HepG2 (cell line): ENCODE measurements around the gene DCTN1. TPM values are rescaled to one million over a fixed set of nuclear protein-coding genes. Genes with fewer than 3 reads are reported as not detected.

Experiments used
- AHR ChIP-seq: IDR thresholded peaks from 2 replicates; pipeline ENCODE4 v1.6.1; 2018; ENCODE audit warnings: missing genetic modification reagents, missing compliant biosample characterization
- CBX2 ChIP-seq, 2 experiments: fragments of 200-600 bp in 1 of 2; sonication (generic); formaldehyde crosslinking in 1 of 2; IDR thresholded peaks; 2 replicates each; pipeline versions ENCODE4 v1.7.0 to v1.8.1; 2018 to 2022; ENCODE audit warnings: low read depth in 2 of 2, low read length in 1 of 2, mild to moderate bottlenecking in 1 of 2, missing genetic modification reagents in 1 of 2
- CCDC6 ChIP-seq: sonication (generic); formaldehyde crosslinking; IDR thresholded peaks from 2 replicates; pipeline ENCODE4 v1.8.1; 2022; ENCODE audit warnings: mild to moderate bottlenecking, missing genetic modification reagents, moderate library complexity
- CHD2 ChIP-seq: IDR thresholded peaks from 2 replicates; pipeline ENCODE4 v1.6.1; 2011; ENCODE audit warnings: low read depth, low read length, improper control_type of control experiment
- ERF ChIP-seq: IDR thresholded peaks from 2 replicates; pipeline ENCODE4 v1.6.1; 2018; ENCODE audit warnings: missing biosample characterization, missing genetic modification reagents
- FOXC1 ChIP-seq: sonication (generic); formaldehyde crosslinking; IDR thresholded peaks from 2 replicates; pipeline ENCODE4 v1.8.0; 2022; ENCODE audit warnings: mild to moderate bottlenecking, missing genetic modification reagents, borderline replicate concordance
- JUN ChIP-seq: sonication (generic); formaldehyde crosslinking; IDR thresholded peaks from 2 replicates; pipeline ENCODE4 v1.4.0; 2020; ENCODE audit warnings: mild to moderate bottlenecking, missing genetic modification reagents
- KDM2A ChIP-seq: sonication (generic); formaldehyde crosslinking; IDR thresholded peaks from 2 replicates; pipeline ENCODE4 v1.4.0; 2020; ENCODE audit warnings: low read depth, missing genetic modification reagents, borderline replicate concordance
- KLF9 ChIP-seq: IDR thresholded peaks from 2 replicates; pipeline ENCODE4 v1.6.1; 2016; ENCODE audit warnings: low read depth
- PHF20 ChIP-seq: sonication (generic); formaldehyde crosslinking; IDR thresholded peaks from 2 replicates; pipeline ENCODE4 v1.5.0; 2020; ENCODE audit warnings: mild to moderate bottlenecking, missing genetic modification reagents
- SIX1 ChIP-seq: sonication (generic); formaldehyde crosslinking; IDR thresholded peaks from 2 replicates; pipeline ENCODE4 v1.4.0; 2020; ENCODE audit warnings: missing genetic modification reagents, borderline replicate concordance
- SPEN ChIP-seq: sonication (generic); formaldehyde crosslinking; IDR thresholded peaks from 2 replicates; pipeline ENCODE4 v1.5.1; 2020; ENCODE audit warnings: low read depth, mild to moderate bottlenecking, missing genetic modification reagents
- ZBTB7A ChIP-seq: sonication (generic); formaldehyde crosslinking; IDR thresholded peaks from 2 replicates; pipeline ENCODE4 v1.8.0; 2022; ENCODE audit warnings: mild to moderate bottlenecking, missing genetic modification reagents
- ZMYM4 ChIP-seq: sonication (generic); formaldehyde crosslinking; IDR thresholded peaks from 2 replicates; pipeline ENCODE4 v1.8.1; 2023; ENCODE audit warnings: mild to moderate bottlenecking, missing genetic modification reagents
- ZNF121 ChIP-seq: sonication (generic); formaldehyde crosslinking; IDR thresholded peaks from 2 replicates; pipeline ENCODE4 v1.5.0; 2020; ENCODE audit warnings: mild to moderate bottlenecking, missing genetic modification reagents
- ZNF614 ChIP-seq: IDR thresholded peaks from 2 replicates; pipeline ENCODE4 v1.6.1; 2018; ENCODE audit warnings: missing biosample characterization, missing genetic modification reagents, inconsistent platforms, borderline replicate concordance
- ZNF616 ChIP-seq: sonication (generic); formaldehyde crosslinking; IDR thresholded peaks from 2 replicates; pipeline ENCODE4 v1.5.0; 2020; ENCODE audit warnings: low read depth, mild to moderate bottlenecking, missing genetic modification reagents
- ZNF7 ChIP-seq: IDR thresholded peaks from 2 replicates; pipeline ENCODE4 v1.6.1; 2016; ENCODE audit warnings: missing biosample characterization, missing genetic modification reagents
- ZNF772 ChIP-seq: sonication (generic); formaldehyde crosslinking; IDR thresholded peaks from 2 replicates; pipeline ENCODE4 v1.5.0; 2020; ENCODE audit warnings: mild to moderate bottlenecking, missing genetic modification reagents
- polyA plus RNA-seq, 8 experiments: library from polyadenylated mRNA; depleted of rRNA in 3 of 8; stranded (reverse) in 7 of 8; unstranded in 1 of 8; fragments of >200 nt; fragmentation: Illumina TruSeq in 4 of 8; extraction: Trizol in 4 of 8; gene quantifications; 2 replicates each; pipeline versions ENCODE4 v1.2.1 to v1.2.3, GENCODE V29; 2011 to 2016; ENCODE audit warnings: low read depth in 4 of 8, missing spikeins in 1 of 8, mixed read lengths in 1 of 8; ENCODE audit not compliant: insufficient read depth in 1 of 8
- total RNA-seq, 5 experiments: library from RNA; depleted of rRNA; stranded (reverse); fragments of >200 nt; fragmentation: Illumina TruSeq; extraction: Trizol; gene quantifications; 2 replicates each; pipeline ENCODE4 v1.2.3, GENCODE V29; 2016; ENCODE audit warnings: low read depth in 1 of 5
- TF ChIP-seq, protein P1 (sequence below): conservative IDR thresholded peaks from 2 replicates; pipeline ENCODE4 v1.6.1; 2018; ENCODE audit warnings: missing genetic modification reagents
- TF ChIP-seq, protein P2 (sequence below): sonication (generic); formaldehyde crosslinking; IDR thresholded peaks from 2 replicates; pipeline ENCODE4 v1.9.0; 2021; ENCODE audit warnings: missing genetic modification reagents, mild to moderate bottlenecking, borderline replicate concordance
- TF ChIP-seq, protein P3 (sequence below): sonication (generic); formaldehyde crosslinking; IDR thresholded peaks from 2 replicates; pipeline ENCODE4 v1.9.0; 2021; ENCODE audit warnings: mild to moderate bottlenecking, missing genetic modification reagents

The DCTN1 gene
- total and polyA plus RNA-seq, 2 of the 13 experiments (the other 11 are each of a cell fraction or from before 2014, with no cell fraction given) = 73.2 to 122 TPM

DNA sequence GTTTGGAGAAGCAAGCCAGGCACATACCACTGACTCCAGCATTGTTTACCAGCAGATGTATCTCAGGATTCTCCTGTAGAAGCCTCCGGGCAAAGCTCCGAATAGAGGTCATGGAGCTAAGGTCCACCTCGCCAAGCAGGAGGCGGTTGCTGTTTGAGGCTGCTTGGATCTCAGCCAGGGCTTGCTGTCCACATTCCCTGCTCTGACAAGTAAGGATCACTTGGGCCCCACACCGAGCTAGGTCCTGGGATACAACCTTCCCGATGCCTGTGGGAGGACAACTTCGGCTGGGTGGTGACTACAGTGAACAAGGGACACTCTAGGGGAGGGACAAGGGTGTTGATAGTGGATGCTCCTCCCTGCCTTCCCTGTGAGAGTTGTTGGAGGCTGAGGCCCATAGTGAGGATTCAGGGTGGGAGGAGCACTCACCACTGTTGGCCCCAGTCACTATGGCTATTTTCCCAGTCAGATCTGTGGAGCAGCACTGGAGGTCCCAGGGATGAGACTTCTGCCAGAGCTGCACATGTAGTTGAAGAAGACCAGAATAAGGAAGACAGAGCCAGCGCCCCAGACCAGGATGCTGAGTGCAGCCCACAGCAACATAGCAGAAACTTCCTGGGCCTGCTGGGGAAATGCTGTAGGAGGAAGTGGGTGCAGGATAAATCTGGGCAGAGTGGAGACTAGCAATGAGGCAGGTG lies 33.0 kb upstream of the DCTN1 start (continued):
- TF ChIP-seq ERF = no peak
- no peak for TF ChIP-seq CCDC6 (CRISPR knock-in tag)
- peak; percentile 49; the same call in 1 of the 2 replicates for TF ChIP-seq ZNF772 (CRISPR knock-in tag)
- TF ChIP-seq, protein P1, sequence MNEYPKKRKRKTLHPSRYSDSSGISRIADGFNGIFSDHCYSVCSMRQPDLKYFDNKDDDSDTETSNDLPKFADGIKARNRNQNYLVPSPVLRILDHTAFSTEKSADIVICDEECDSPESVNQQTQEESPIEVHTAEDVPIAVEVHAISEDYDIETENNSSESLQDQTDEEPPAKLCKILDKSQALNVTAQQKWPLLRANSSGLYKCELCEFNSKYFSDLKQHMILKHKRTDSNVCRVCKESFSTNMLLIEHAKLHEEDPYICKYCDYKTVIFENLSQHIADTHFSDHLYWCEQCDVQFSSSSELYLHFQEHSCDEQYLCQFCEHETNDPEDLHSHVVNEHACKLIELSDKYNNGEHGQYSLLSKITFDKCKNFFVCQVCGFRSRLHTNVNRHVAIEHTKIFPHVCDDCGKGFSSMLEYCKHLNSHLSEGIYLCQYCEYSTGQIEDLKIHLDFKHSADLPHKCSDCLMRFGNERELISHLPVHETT (CRISPR knock-in tag) = no peak
- no peak for TF ChIP-seq AHR
- TF ChIP-seq CHD2 = no peak
- peak; percentile 64; the same call in 1 of the 2 replicates for TF ChIP-seq SPEN (CRISPR knock-in tag)
- TF ChIP-seq, protein P2, sequence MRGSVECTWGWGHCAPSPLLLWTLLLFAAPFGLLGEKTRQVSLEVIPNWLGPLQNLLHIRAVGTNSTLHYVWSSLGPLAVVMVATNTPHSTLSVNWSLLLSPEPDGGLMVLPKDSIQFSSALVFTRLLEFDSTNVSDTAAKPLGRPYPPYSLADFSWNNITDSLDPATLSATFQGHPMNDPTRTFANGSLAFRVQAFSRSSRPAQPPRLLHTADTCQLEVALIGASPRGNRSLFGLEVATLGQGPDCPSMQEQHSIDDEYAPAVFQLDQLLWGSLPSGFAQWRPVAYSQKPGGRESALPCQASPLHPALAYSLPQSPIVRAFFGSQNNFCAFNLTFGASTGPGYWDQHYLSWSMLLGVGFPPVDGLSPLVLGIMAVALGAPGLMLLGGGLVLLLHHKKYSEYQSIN (CRISPR knock-in tag) = no peak
- TF ChIP-seq PHF20 (CRISPR knock-in tag) = 0 out of 2 replicates have a peak, but pooled peaks have one; percentile 12
- TF ChIP-seq ZNF614 (CRISPR knock-in tag) = no peak
- TF ChIP-seq SIX1 = no peak
- TF ChIP-seq, protein P3, sequence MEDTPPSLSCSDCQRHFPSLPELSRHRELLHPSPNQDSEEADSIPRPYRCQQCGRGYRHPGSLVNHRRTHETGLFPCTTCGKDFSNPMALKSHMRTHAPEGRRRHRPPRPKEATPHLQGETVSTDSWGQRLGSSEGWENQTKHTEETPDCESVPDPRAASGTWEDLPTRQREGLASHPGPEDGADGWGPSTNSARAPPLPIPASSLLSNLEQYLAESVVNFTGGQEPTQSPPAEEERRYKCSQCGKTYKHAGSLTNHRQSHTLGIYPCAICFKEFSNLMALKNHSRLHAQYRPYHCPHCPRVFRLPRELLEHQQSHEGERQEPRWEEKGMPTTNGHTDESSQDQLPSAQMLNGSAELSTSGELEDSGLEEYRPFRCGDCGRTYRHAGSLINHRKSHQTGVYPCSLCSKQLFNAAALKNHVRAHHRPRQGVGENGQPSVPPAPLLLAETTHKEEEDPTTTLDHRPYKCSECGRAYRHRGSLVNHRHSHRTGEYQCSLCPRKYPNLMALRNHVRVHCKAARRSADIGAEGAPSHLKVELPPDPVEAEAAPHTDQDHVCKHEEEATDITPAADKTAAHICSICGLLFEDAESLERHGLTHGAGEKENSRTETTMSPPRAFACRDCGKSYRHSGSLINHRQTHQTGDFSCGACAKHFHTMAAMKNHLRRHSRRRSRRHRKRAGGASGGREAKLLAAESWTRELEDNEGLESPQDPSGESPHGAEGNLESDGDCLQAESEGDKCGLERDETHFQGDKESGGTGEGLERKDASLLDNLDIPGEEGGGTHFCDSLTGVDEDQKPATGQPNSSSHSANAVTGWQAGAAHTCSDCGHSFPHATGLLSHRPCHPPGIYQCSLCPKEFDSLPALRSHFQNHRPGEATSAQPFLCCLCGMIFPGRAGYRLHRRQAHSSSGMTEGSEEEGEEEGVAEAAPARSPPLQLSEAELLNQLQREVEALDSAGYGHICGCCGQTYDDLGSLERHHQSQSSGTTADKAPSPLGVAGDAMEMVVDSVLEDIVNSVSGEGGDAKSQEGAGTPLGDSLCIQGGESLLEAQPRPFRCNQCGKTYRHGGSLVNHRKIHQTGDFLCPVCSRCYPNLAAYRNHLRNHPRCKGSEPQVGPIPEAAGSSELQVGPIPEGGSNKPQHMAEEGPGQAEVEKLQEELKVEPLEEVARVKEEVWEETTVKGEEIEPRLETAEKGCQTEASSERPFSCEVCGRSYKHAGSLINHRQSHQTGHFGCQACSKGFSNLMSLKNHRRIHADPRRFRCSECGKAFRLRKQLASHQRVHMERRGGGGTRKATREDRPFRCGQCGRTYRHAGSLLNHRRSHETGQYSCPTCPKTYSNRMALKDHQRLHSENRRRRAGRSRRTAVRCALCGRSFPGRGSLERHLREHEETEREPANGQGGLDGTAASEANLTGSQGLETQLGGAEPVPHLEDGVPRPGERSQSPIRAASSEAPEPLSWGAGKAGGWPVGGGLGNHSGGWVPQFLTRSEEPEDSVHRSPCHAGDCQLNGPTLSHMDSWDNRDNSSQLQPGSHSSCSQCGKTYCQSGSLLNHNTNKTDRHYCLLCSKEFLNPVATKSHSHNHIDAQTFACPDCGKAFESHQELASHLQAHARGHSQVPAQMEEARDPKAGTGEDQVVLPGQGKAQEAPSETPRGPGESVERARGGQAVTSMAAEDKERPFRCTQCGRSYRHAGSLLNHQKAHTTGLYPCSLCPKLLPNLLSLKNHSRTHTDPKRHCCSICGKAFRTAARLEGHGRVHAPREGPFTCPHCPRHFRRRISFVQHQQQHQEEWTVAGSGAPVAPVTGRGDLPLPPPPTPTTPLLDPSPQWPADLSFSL (CRISPR knock-in tag) = no peak
- TF ChIP-seq ZNF7 (CRISPR knock-in tag) = no peak
- TF ChIP-seq JUN = no peak
- TF ChIP-seq ZMYM4 = peak; percentile 42; the same call in 1 of the 2 replicates
- TF ChIP-seq KDM2A (CRISPR knock-in tag) = peak; percentile 25; the same call in 1 of the 2 replicates
- no peak for TF ChIP-seq KLF9
- TF ChIP-seq ZNF121 (CRISPR knock-in tag) = 0 out of 2 replicates have a peak, but pooled peaks have one; percentile 23
- TF ChIP-seq FOXC1 (CRISPR knock-in tag) = peak; percentile 45; the same call in 1 of the 2 replicates
- no peak for TF ChIP-seq ZNF616
- no peak; the same call in 1 of the 2 replicates for TF ChIP-seq ZBTB7A (CRISPR knock-in tag)
- no peak for TF ChIP-seq CBX2 (IDR thresholded peaks at IDR 0.05; ENCODE audit: low read depth, low read length)
- TF ChIP-seq CBX2 (CRISPR knock-in tag; IDR thresholded peaks at IDR 0.05; ENCODE audit: low read depth) = no peak
